ENCODE data around the gene MBD3L2B. TPM values are rescaled to one million over a fixed set of nuclear protein-coding genes. Genes with fewer than 3 reads are reported as not detected.
A peak's percentile ranks its signal among the peaks of the same experiment; 100 is the strongest.
"Not testable (repeated sequence)": the region's sequence is repeated elsewhere in the genome, so short reads cannot be mapped to it uniquely, and the experiment has no call there.

The MBD3L2B gene
- total RNA-seq (2022) (not detected in 2 replicates), Bru-seq, nascent RNA (not detected), BruChase-seq, experiment 1, labeled RNA remaining after a 2-hour chase (not detected), BruChase-seq, experiment 2, labeled RNA remaining after a 6-hour chase (not detected)
- long read RNA-seq, result 0 reads

- H3K4me3 ChIP-seq (ENCODE audit: low read depth, low read length); H3K4me3 Mint-ChIP-seq (ENCODE audit: unreplicated experiment); H3K9me3 Mint-ChIP-seq (ENCODE audit: unreplicated experiment); H3K27me3 Mint-ChIP-seq (ENCODE audit: insufficient read depth, unreplicated experiment); H3K4me1 Mint-ChIP-seq (ENCODE audit: low read depth, unreplicated experiment); H3K36me3 Mint-ChIP-seq (ENCODE audit: insufficient read depth, unreplicated experiment); POLR2A ChIA-PET; DNase-seq; BruUV-seq (replicated peaks); H3K27me3 ChIP-seq (replicated peaks; ENCODE audit: control insufficient read depth, insufficient read depth, low read length); CTCF ChIA-PET; H3K36me3 ChIP-seq (ENCODE audit: control insufficient read depth, insufficient read depth, low read length); intact Hi-C loops (cut with micrococcal nuclease; ENCODE audit: unreplicated experiment); H3K27ac Mint-ChIP-seq (ENCODE audit: unreplicated experiment); H3K9me3 ChIP-seq; H3K4me1 ChIP-seq: not testable (repeated sequence)
Observed at GRCh38 chr19:7021331-7021730, at the start of gene MBD3L2B. TSS of gene MBD3L2B (minus strand) at chr19:7021431. CDS start at chr19:7021397, 34 bp downstream.

DNA sequence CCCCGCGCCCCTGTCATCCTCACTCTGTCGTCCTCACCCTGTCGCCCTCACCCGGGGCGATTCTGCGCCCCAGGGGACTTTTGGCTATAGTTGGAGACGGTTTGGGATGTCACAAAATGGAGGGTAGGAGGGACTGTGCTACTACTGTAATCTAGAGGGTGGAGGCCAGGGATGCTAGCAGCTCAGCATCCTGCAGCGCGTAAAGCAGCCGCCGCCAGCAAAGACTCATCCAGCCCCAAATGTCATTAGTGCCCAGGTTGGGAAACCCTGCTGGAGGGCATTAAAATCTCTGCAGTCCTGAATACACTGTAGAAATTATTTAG lies 48.6 kb upstream of the MBD3L2B start:
- Histone ChIP-seq H3K4me3 (ENCODE audit: low read depth, low read length) (peak overlapping the region; percentile 80), H3K4me1 (no peaks in the 10 kb centered on the region), H3K36me3 (ENCODE audit: control insufficient read depth, insufficient read depth, low read length) (peaks cover 1% of the 10 kb centered on the region), H3K9me3 (peaks cover 6% of the 10 kb centered on the region; the same call in 1 of the 2 replicates), H3K27me3 (replicated peaks; ENCODE audit: control insufficient read depth, insufficient read depth, low read length) (no peaks in the 10 kb centered on the region)
- peaks cover 9% of the 10 kb centered on the region for H3K9me3 Mint-ChIP-seq (ENCODE audit: unreplicated experiment)
- H3K36me3 Mint-ChIP-seq (ENCODE audit: insufficient read depth, unreplicated experiment), result peaks cover 44% of the 10 kb centered on the region
- peak overlapping the region; percentile 72 for H3K4me3 Mint-ChIP-seq (ENCODE audit: unreplicated experiment)
- intact Hi-C loops (cut with micrococcal nuclease; ENCODE audit: unreplicated experiment), result no loop called here
- no TSS peak for BruUV-seq (replicated peaks)
- DNase-seq, result no peak
- TF ChIP-seq, protein P1, sequence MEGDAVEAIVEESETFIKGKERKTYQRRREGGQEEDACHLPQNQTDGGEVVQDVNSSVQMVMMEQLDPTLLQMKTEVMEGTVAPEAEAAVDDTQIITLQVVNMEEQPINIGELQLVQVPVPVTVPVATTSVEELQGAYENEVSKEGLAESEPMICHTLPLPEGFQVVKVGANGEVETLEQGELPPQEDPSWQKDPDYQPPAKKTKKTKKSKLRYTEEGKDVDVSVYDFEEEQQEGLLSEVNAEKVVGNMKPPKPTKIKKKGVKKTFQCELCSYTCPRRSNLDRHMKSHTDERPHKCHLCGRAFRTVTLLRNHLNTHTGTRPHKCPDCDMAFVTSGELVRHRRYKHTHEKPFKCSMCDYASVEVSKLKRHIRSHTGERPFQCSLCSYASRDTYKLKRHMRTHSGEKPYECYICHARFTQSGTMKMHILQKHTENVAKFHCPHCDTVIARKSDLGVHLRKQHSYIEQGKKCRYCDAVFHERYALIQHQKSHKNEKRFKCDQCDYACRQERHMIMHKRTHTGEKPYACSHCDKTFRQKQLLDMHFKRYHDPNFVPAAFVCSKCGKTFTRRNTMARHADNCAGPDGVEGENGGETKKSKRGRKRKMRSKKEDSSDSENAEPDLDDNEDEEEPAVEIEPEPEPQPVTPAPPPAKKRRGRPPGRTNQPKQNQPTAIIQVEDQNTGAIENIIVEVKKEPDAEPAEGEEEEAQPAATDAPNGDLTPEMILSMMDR (IDR thresholded peaks at IDR 0.05; ENCODE audit: insufficient read depth in 1 of 2, low read depth in 1 of 2, low read length in 1 of 2, severe bottlenecking in 1 of 2, unreplicated experiment in 1 of 2), result no peak
- peaks cover 7% of the 10 kb centered on the region for H3K4me1 Mint-ChIP-seq (ENCODE audit: low read depth, unreplicated experiment)
- peak overlapping the region; percentile 70 for H3K27ac Mint-ChIP-seq (ENCODE audit: unreplicated experiment)
- ChIA-PET CTCF (interaction anchor here (0.6 to 1.0 kb wide), 3 partner anchors 30 to 714 kb away, joined by 4 to 5 read pairs (median 4); no protein-coding TSS in a partner anchor), POLR2A (interaction anchor here (0.5 to 1.6 kb wide), 3 partner anchors 8 to 189 kb away, joined by 3 to 28 read pairs (median 3); no protein-coding TSS in a partner anchor)
- no peaks in the 10 kb centered on the region for H3K27me3 Mint-ChIP-seq (ENCODE audit: insufficient read depth, unreplicated experiment)

- Histone ChIP-seq H3K9me3 (peaks cover 6% of the 10 kb centered on the region; the same call in 1 of the 2 replicates), H3K36me3 (ENCODE audit: control insufficient read depth, insufficient read depth, low read length) (peaks cover 1% of the 10 kb centered on the region), H3K27me3 (replicated peaks; ENCODE audit: control insufficient read depth, insufficient read depth, low read length) (no peaks in the 10 kb centered on the region), H3K4me1 (no peaks in the 10 kb centered on the region), H3K4me3 (ENCODE audit: low read depth, low read length) (peak within 1 kb of the TSS; percentile 80)
- BruUV-seq (replicated peaks), result no TSS peak
- Mint-ChIP-seq H3K4me1 (ENCODE audit: low read depth, unreplicated experiment) (peaks cover 7% of the 10 kb centered on the region), H3K4me3 (ENCODE audit: unreplicated experiment) (peak within 1 kb of the TSS; percentile 72), H3K27me3 (ENCODE audit: insufficient read depth, unreplicated experiment) (no peaks in the 10 kb centered on the region), H3K36me3 (ENCODE audit: insufficient read depth, unreplicated experiment) (peaks cover 38% of the 10 kb centered on the region), H3K27ac (ENCODE audit: unreplicated experiment) (peak within 1 kb of the TSS; percentile 70), H3K9me3 (ENCODE audit: unreplicated experiment) (peaks cover 9% of the 10 kb centered on the region)
- TF ChIP-seq, protein P1 (IDR thresholded peaks at IDR 0.05; ENCODE audit: insufficient read depth in 1 of 2, low read depth in 1 of 2, low read length in 1 of 2, severe bottlenecking in 1 of 2, unreplicated experiment in 1 of 2), result no peak
- DNase-seq, result peak; percentile 97 to 98
- POLR2A ChIA-PET, result interaction anchor here (0.5 to 1.6 kb wide), 8 partner anchors 8 to 1321 kb away, joined by 3 to 28 read pairs (median 4); partner anchors contain the start of genes ALKBH7 and RAB11B
- CTCF ChIA-PET, result interaction anchor here (0.6 to 1.0 kb wide), 4 partner anchors 30 to 714 kb away, joined by 4 to 7 read pairs (median 4); no protein-coding TSS in a partner anchor
- intact Hi-C loops (cut with micrococcal nuclease; ENCODE audit: unreplicated experiment), result no loop called here
Observed at GRCh38 chr19:7069042-7069903, 48.0 kb upstream of the MBD3L2B start, which contains the start of gene ZNF557. TSS of gene ZNF557 (plus strand) at chr19:7069703. CDS start at chr19:7075075, 5,372 bp downstream.
